IMR-90 (cell line): ENCODE data around the gene LRP1B. TPM values are rescaled to one million over a fixed set of nuclear protein-coding genes. Genes with fewer than 3 reads are reported as not detected.

ENCODE experiments used
- ATAC-seq: fragments of 200-7000 bp; cut with Tn5 transposase; 2 replicates; pipeline ENCODE4 v1.9.1; 2020; ENCODE audit warnings: low read depth, mild to moderate bottlenecking, moderate library complexity
- BruUV-seq: library from RNA; stranded (reverse); fragments of 400-500 nt; replicated peaks from 2 replicates; lab custom pipeline; 2021; lab: Mats Ljungman, UMichigan
- CTCF ChIA-PET: fragments of 300-600 bp; formaldehyde crosslinking; extraction: SDS; loops from one replicate; lab custom pipeline; 2021; ENCODE audit warnings: antibody characterized with exemption; lab: Yijun Ruan, JAX
- POLR2A ChIA-PET: fragments of 300-600 bp; sonication (Branson Sonifier 250); formaldehyde crosslinking; loops from one replicate; lab custom pipeline; 2022; ENCODE audit warnings: antibody characterized with exemption; ENCODE audit not compliant: unreplicated experiment; lab: Charles Lee
- DNase-seq: peaks from one replicate; pipeline ENCODE4 v3.0.0; 2013
- H2AFZ ChIP-seq: replicated peaks from 2 replicates; pipeline ENCODE3; 2013; ENCODE audit warnings: low read length, mild to moderate bottlenecking; ENCODE audit not compliant: poor library complexity
- H2AK5ac ChIP-seq: 2 replicates; pipeline ENCODE4 v1.6.1; 2013; ENCODE audit warnings: low read depth, low read length, inconsistent platforms
- H2AK9ac ChIP-seq: replicated peaks from 2 replicates; pipeline ENCODE3; 2013; ENCODE audit warnings: mild to moderate bottlenecking, low read depth, low read length, moderate library complexity; ENCODE audit not compliant: poor library complexity
- H2BK120ac ChIP-seq: 2 replicates; pipeline ENCODE4 v1.6.1; 2013; ENCODE audit warnings: low read depth, low read length, inconsistent platforms
- H2BK15ac ChIP-seq: 3 replicates; pipeline ENCODE4 v1.6.1; 2013; ENCODE audit warnings: low read depth, low read length, inconsistent platforms
- H2BK20ac ChIP-seq: 2 replicates; pipeline ENCODE4 v1.6.1; 2013; ENCODE audit warnings: low read depth, mild to moderate bottlenecking, inconsistent platforms, low read length, moderate library complexity
- H2BK5ac ChIP-seq: 2 replicates; pipeline ENCODE4 v1.6.1; 2013; ENCODE audit warnings: mild to moderate bottlenecking, low read depth, low read length, inconsistent platforms; ENCODE audit not compliant: poor library complexity, severe bottlenecking
- H3K14ac ChIP-seq: replicated peaks from 2 replicates; pipeline ENCODE4 v1.6.1; 2013; ENCODE audit warnings: low read depth, low read length, inconsistent platforms
- H3K18ac ChIP-seq: 2 replicates; pipeline ENCODE4 v1.6.1; 2013; ENCODE audit warnings: low read depth, low read length, control low read depth
- H3K23ac ChIP-seq: 2 replicates; pipeline ENCODE4 v1.6.1; 2013; ENCODE audit warnings: low read depth, low read length, inconsistent platforms
- H3K27ac ChIP-seq: 2 replicates; pipeline ENCODE4 v1.5.1; 2013; ENCODE audit warnings: mild to moderate bottlenecking, control low read depth, low read length; ENCODE audit not compliant: insufficient read depth
- H3K27me3 ChIP-seq: 2 replicates; pipeline ENCODE4 v1.6.1; 2013; ENCODE audit warnings: low read length; ENCODE audit not compliant: control insufficient read depth, insufficient read depth
- H3K36me3 ChIP-seq: 2 replicates; pipeline ENCODE4 v1.6.1; 2013; ENCODE audit warnings: low read length, mixed read lengths; ENCODE audit not compliant: control insufficient read depth, insufficient read depth
- H3K4ac ChIP-seq: 2 replicates; pipeline ENCODE4 v1.6.1; 2013; ENCODE audit warnings: low read depth, low read length, inconsistent platforms
- H3K4me1 ChIP-seq: 2 replicates; pipeline ENCODE4 v1.6.1; 2013; ENCODE audit warnings: low read length, mixed read lengths; ENCODE audit not compliant: control insufficient read depth, insufficient read depth
- H3K4me2 ChIP-seq: 2 replicates; pipeline ENCODE4 v1.6.1; 2013; ENCODE audit warnings: low read depth, mild to moderate bottlenecking, control low read depth, low read length, moderate library complexity
- H3K4me3 ChIP-seq: 2 replicates; pipeline ENCODE4 v1.5.1; 2013; ENCODE audit warnings: low read depth, mild to moderate bottlenecking, control low read depth, low read length, moderate library complexity; ENCODE audit not compliant: insufficient read depth
- H3K56ac ChIP-seq: 2 replicates; pipeline ENCODE4 v1.6.1; 2013; ENCODE audit warnings: low read length, inconsistent platforms; ENCODE audit not compliant: insufficient read depth; ENCODE audit errors: extremely low read depth
- H3K79me1 ChIP-seq, 2 experiments: 2 replicates each; pipeline ENCODE4 v1.6.1; 2013; ENCODE audit warnings: low read length in 2 of 2, inconsistent platforms in 1 of 2, low read depth in 1 of 2
- H3K9ac ChIP-seq: 2 replicates; pipeline ENCODE4 v1.6.1; 2013; ENCODE audit warnings: low read depth, low read length, control low read depth
- H3K9me1 ChIP-seq: 2 replicates; pipeline ENCODE4 v1.6.1; 2013; ENCODE audit warnings: low read length, inconsistent platforms; ENCODE audit not compliant: insufficient read depth
- H3K9me3 ChIP-seq: 2 replicates; pipeline ENCODE4 v1.6.1; 2013; ENCODE audit warnings: low read length; ENCODE audit not compliant: control insufficient read depth, insufficient read depth
- H4K20me1 ChIP-seq: 2 replicates; pipeline ENCODE4 v1.6.1; 2013; ENCODE audit warnings: low read length, inconsistent platforms; ENCODE audit not compliant: insufficient read depth
- H4K5ac ChIP-seq: 2 replicates; pipeline ENCODE4 v1.6.1; 2013; ENCODE audit warnings: mild to moderate bottlenecking, low read depth, low read length, control low read depth
- H4K8ac ChIP-seq, 2 experiments: 2 replicates each; pipeline ENCODE4 v1.6.1; 2013; ENCODE audit warnings: low read depth in 2 of 2, low read length in 2 of 2, control low read depth in 1 of 2, inconsistent platforms in 1 of 2
- H4K91ac ChIP-seq: 2 replicates; pipeline ENCODE4 v1.6.1; 2013; ENCODE audit warnings: low read depth, low read length, inconsistent platforms; ENCODE audit not compliant: insufficient read depth
- BHLHE40 ChIP-seq: fragments of 150-350 bp; IDR thresholded peaks from 2 replicates; pipeline ENCODE4 v1.6.1; 2016; ENCODE audit warnings: mild to moderate bottlenecking, low read depth, low read length
- NFE2L2 ChIP-seq: fragments of 150-350 bp; IDR thresholded peaks from 2 replicates; pipeline ENCODE4 v1.6.1; 2016; ENCODE audit warnings: low read depth, mild to moderate bottlenecking, low read length
- POLR2A ChIP-seq: IDR thresholded peaks from 2 replicates; pipeline ENCODE4 v1.6.1; 2012; ENCODE audit warnings: mild to moderate bottlenecking, low read depth, low read length
- RCOR1 ChIP-seq: IDR thresholded peaks from 2 replicates; pipeline ENCODE4 v1.6.1; 2012; ENCODE audit warnings: mild to moderate bottlenecking, low read length, improper control_type of control experiment; ENCODE audit not compliant: insufficient replicate concordance
- WGBS, 2 experiments: methylation state at CpG; one replicate each; pipeline versions ENCODE4 v1.1.5 to v1.1.7; 2013; ENCODE audit warnings: missing lambda C conversion rate in 2 of 2; ENCODE audit not compliant: insufficient read length in 1 of 2; ENCODE audit errors: extremely low coverage in 2 of 2; 5-methylcytosine and 5-hydroxymethylcytosine counted together
- dilution Hi-C: fragments of 300-500 bp; cut with HindIII; formaldehyde crosslinking; loops from one replicate; pipeline ENCODE4 v1.14.3; 2018; ENCODE audit warnings: low sequenced_read_pairs; ENCODE audit not compliant: unreplicated experiment
- in situ Hi-C: fragments of 300-500 bp; cut with MboI; formaldehyde crosslinking; loops from 3 replicates; pipeline ENCODE4 v1.14.3; 2019; ENCODE audit warnings: low sequenced_read_pairs, inconsistent platforms, mixed read lengths
- intact Hi-C: fragments of 100-400 bp; cut with micrococcal nuclease; formaldehyde crosslinking; loops from 2 replicates; pipeline ENCODE4 v1.10.0; 2022
- polyA plus RNA-seq, 3 experiments: library from polyadenylated mRNA; depleted of rRNA; stranded (reverse); fragments of >200 nt; gene quantifications; 2 replicates each; pipeline ENCODE4 v1.2.3, GENCODE V29; 2012; ENCODE audit warnings: low replicate concordance in 1 of 3
- total RNA-seq: library from RNA; depleted of rRNA; stranded (reverse); fragments of >200 nt; gene quantifications from 2 replicates; pipeline ENCODE4 v1.2.3, GENCODE V29; 2012
- TF ChIP-seq, protein P1 (sequence below): fragments of 150-350 bp; IDR thresholded peaks from 2 replicates; pipeline ENCODE4 v1.6.1; 2017; ENCODE audit warnings: mild to moderate bottlenecking, antibody characterized with exemption, low read length, low read depth
- TF ChIP-seq, protein P2 (sequence below): conservative IDR thresholded peaks from 2 replicates; pipeline ENCODE4 v1.5.1; 2012; ENCODE audit warnings: mild to moderate bottlenecking, low read depth, low read length, improper control_type of control experiment

The LRP1B gene
- total and polyA plus RNA-seq, 2 of the 4 experiments (the other 2 are of a cell fraction): under 0.01 to 0.02 TPM

DNA sequence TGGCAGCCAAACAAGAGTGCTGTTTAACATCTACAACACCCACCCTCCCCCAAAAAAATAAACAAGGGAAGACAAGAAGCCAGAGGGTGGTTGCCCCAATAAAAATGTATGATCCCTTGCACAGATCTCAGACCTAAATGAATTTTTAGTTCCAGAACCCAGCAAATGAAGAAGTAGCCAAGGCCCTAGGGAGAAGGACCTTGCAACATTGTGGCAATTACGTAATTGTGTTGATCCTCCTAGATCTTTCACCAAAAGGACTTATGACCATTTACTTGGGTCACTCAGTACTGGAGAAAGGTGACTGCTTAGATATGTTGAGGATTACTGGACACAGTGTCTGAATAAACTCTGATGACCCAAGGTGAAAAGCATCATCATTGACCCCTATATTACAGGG lies 1393.8 kb downstream of the LRP1B start:
- Histone ChIP-seq H3K56ac (no peak overlapping the region), H3K18ac (no peak overlapping the region), H2AFZ (no peak overlapping the region), H3K23ac (no peak overlapping the region), H3K14ac (no peak overlapping the region), H3K79me1 (no peaks in the 10 kb centered on the region), H3K27ac (no peak overlapping the region), H3K4me2 (no peak overlapping the region), H3K4ac (no peak overlapping the region), H2AK5ac (no peak overlapping the region), H3K9me1 (no peaks in the 10 kb centered on the region), H3K4me1 (no peaks in the 10 kb centered on the region), H2AK9ac (no peak overlapping the region), H2BK5ac (no peak overlapping the region), H4K91ac (no peak overlapping the region), H4K8ac (no peak overlapping the region), H4K5ac (no peak overlapping the region), H2BK20ac (no peak overlapping the region), H4K20me1 (no peaks in the 10 kb centered on the region), H3K27me3 (no peaks in the 10 kb centered on the region), H3K9ac (no peak overlapping the region), H3K36me3 (no peaks in the 10 kb centered on the region), H2BK15ac (no peak overlapping the region), H3K9me3 (no peaks in the 10 kb centered on the region), H3K4me3 (no peak overlapping the region), H2BK120ac (no peak overlapping the region)
- ChIA-PET POLR2A (no interaction called here), CTCF (no interaction called here)
- in situ Hi-C loops (no loop called here), dilution Hi-C loops (no loop called here), intact Hi-C loops (no loop called here)
- ATAC-seq (no peak), DNase-seq (no peak)
- BruUV-seq: no TSS peak
- TF ChIP-seq BHLHE40 (no peak), RCOR1 (no peak), POLR2A (no peak), NFE2L2 (no peak)
- TF ChIP-seq, protein P1, sequence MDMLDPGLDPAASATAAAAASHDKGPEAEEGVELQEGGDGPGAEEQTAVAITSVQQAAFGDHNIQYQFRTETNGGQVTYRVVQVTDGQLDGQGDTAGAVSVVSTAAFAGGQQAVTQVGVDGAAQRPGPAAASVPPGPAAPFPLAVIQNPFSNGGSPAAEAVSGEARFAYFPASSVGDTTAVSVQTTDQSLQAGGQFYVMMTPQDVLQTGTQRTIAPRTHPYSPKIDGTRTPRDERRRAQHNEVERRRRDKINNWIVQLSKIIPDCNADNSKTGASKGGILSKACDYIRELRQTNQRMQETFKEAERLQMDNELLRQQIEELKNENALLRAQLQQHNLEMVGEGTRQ: no peak
- TF ChIP-seq, protein P2, sequence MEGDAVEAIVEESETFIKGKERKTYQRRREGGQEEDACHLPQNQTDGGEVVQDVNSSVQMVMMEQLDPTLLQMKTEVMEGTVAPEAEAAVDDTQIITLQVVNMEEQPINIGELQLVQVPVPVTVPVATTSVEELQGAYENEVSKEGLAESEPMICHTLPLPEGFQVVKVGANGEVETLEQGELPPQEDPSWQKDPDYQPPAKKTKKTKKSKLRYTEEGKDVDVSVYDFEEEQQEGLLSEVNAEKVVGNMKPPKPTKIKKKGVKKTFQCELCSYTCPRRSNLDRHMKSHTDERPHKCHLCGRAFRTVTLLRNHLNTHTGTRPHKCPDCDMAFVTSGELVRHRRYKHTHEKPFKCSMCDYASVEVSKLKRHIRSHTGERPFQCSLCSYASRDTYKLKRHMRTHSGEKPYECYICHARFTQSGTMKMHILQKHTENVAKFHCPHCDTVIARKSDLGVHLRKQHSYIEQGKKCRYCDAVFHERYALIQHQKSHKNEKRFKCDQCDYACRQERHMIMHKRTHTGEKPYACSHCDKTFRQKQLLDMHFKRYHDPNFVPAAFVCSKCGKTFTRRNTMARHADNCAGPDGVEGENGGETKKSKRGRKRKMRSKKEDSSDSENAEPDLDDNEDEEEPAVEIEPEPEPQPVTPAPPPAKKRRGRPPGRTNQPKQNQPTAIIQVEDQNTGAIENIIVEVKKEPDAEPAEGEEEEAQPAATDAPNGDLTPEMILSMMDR: no peak
- WGBS, 2 experiments: no CpG with 5 or more reads among the region's 1 CpG
